ENCODE data around the gene SASH1.
A peak's percentile ranks its signal among the peaks of the same experiment; 100 is the strongest.

The SASH1 gene

DNA sequence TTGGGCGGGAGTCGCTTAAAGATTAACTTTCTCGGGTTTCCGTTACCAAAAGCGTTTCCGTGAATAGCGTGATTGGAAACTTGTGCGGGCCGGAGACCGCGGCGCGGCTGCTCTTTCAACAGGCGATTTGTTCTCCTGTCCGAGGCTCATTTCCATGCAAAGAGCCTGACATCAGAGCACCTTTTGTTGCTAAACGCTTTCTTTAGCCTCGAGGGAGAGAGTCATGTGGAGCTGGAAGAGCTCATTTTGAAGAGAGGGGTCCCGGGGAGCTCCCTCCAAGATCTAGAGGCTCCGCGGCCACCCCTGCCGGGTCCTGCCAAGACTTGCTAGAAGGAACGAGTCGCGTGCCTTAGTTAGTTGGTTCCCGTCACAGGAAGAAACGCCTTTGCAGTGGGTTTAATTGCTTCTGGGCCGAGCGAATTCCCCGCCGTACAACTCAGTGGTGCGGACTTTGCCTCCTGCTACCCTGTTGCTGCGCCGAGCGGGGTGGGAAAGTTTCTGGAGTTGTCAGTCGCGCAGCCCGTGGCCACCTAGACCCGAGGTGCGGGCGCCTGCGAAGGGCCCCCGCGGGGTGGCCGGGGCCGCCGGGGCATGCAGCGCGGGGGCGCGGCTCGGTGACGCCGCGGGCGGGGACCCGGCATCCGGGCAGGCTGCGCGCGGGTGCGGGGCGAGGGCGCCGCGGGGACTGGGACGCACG lies at the start of gene SASH1:
Gene SASH1, plus strand, starts transcription at position 489 of the 697 bp plus-strand sequence. CDS start 230 bp downstream, outside the sequence.
- H3K4me3 ChIP-seq (ENCODE audit: low read depth, low read length): peak within 1 kb of the TSS; percentile 35

DNA sequence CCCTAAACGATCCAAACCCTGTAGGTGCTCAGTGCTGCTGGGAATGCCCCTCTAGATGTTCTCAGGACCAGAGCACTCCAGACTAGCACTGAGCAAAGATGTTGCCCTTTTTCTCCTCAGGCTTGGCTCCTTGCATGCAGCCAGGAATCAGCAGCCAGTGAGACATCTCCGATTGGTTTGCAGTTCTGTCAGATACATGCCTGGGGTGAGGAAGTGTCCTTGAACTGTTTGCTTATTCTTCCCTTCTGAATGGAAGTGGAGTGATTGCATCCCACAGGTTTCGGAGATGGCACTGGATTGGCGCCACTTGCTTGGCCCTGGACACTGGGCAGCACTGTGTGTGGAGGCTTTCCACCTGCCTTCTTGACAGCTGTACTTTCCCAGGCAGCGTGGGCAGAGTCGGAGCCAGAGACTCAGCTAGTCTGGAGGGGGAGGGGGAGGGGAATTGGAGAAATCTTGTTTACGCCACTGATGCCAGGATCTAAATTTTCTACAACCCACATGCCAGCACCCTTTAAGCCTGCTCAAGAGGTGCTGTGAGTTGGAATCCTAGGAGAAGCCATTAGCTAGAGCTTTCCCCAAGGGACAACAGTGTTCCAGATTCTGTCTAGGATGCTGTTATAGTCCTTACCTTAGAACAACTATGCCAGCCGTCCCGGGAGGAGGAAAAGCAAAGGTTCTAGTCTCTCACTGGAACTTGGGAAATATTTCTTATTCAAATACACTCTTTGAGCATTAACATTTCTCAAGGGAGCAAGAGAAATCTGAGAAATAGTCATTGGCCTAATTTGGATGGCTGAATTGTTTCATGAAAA lies 49.2 kb upstream of the SASH1 start:
- H3K4me3 ChIP-seq (ENCODE audit: low read depth, low read length): no peak overlapping the region

GRCh38 chr6:148294059-148294458 lies 48.6 kb upstream of the SASH1 start:
- H3K4me3 ChIP-seq (ENCODE audit: low read depth, low read length): no peak overlapping the region

DNA sequence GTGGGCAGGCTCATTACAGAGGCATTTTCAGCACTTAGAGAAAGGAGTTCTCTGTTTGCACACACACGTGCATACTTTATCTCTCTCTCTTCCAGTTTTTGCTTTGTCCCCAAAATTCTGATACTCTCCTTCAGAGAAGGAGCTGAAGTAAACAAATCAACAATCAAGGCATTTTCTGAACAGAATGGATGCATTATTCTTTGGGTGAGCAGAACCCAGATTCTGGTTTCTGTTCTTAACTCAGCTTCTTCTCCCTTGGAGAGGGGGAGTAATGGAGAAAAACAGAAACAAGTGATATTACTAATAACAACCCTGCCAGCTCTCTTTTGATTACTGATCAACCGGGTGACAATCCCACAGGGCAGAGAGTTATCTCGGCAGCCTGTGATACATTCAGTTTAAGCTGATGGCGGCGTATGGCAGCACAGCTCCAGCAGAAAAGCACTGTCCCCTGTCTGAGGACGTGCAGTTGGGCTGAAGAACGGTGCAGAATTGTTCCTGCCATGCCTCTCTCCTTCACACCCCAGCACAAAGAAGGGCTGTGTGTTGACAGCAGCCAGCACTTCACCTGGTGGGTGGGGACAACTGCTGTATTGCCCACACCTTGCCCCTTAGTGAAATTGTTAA lies 47.3 kb upstream of the SASH1 start:
- H3K4me3 ChIP-seq (ENCODE audit: low read depth, low read length): no peak overlapping the region

DNA sequence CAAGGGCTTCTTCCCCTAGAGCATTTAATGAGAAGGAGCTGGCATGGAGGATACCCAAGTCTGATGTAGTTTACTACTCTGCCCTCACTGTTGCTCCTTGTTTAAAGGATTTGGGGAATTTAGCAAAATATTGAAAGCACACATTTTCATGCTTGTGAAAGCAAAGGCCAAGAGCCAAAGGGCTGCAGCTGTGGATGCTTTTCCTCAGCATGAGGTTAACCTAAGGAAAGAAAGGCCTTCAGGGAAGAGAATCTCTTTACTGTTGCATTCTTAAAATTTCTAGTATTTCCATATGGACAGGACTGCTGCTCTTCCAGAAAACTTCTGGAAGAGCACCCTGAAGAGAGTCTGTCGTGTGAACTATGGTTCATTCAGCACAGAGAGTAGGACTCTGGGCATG lies 45.9 kb upstream of the SASH1 start:
- no peak overlapping the region for H3K4me3 ChIP-seq (ENCODE audit: low read depth, low read length)

GRCh38 chr6:148298683-148299082 lies 44.0 kb upstream of the SASH1 start:
- H3K4me3 ChIP-seq (ENCODE audit: low read depth, low read length): no peak overlapping the region

DNA sequence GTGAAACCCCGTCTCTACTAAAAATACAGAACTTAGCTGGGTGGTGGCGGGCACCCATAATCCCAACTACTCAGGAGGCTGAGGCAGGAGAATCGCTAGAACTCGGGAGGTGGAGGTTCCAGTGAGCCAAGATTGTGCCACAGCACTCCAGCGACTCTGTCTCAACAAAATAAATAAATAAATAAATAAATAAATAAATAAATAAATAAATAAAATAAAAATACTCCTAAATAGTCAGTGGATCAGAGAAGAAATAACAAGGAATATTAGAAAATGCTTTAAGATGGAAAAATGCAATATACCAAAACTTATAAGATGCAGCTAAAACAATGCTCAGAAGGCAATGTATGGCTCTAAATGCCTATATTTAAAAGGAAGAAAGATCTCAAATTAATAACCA lies 39.0 kb upstream of the SASH1 start:
- no peak overlapping the region for H3K4me3 ChIP-seq (ENCODE audit: low read depth, low read length)

DNA sequence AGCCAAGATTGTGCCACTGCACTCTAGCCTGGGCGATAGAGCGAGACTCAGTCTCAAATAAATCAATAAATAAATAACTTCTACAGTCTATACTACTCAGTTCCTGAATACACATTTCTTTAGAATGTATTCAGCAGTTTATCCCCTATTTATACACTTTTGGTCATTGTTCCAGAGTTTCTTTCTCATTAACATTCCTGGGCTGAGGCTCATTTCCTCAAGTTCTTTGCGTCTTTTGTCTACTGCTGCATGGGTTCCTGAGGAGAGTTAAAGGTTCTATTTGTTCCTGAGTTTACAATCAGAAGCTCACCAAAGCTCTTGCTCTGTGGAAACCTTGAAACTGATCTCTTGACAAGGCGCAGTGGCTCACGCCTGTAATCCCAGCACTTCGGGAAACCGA lies 37.7 kb upstream of the SASH1 start:
- no peak overlapping the region for H3K4me3 ChIP-seq (ENCODE audit: low read depth, low read length)

- no peak overlapping the region for H3K4me3 ChIP-seq (ENCODE audit: low read depth, low read length)
These were observed 36.4 kb upstream of the SASH1 start for GRCh38 chr6:148306286-148306685.

- no peak overlapping the region for H3K4me3 ChIP-seq (ENCODE audit: low read depth, low read length)
These were observed 35.2 kb upstream of the SASH1 start for GRCh38 chr6:148307405-148307804.

- no peak overlapping the region for H3K4me3 ChIP-seq (ENCODE audit: low read depth, low read length)
These were observed 33.3 kb upstream of the SASH1 start for GRCh38 chr6:148309301-148309700.

- H3K4me3 ChIP-seq (ENCODE audit: low read depth, low read length): no peak overlapping the region
These were observed 30.5 kb upstream of the SASH1 start for GRCh38 chr6:148311966-148312669.

DNA sequence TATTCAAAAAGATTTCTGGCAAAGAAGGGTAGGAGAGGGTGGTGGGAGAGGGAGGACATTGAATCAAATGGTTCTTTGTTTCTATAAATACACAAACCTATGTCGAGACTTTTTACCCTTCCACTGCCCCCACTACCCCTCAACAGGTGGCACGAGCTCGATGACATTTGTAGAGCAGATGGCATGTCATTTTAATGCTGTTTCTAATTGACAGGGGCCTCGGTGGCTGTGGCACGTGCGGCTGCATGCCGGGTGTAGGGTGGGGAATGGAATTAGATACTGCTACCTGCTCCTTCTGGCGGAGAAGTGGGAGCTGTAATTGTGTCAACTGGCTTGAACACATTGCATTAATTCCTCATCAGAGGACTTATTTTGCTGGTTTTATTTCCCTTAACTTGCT lies 29.1 kb upstream of the SASH1 start:
- no peak overlapping the region for H3K4me3 ChIP-seq (ENCODE audit: low read depth, low read length)

DNA sequence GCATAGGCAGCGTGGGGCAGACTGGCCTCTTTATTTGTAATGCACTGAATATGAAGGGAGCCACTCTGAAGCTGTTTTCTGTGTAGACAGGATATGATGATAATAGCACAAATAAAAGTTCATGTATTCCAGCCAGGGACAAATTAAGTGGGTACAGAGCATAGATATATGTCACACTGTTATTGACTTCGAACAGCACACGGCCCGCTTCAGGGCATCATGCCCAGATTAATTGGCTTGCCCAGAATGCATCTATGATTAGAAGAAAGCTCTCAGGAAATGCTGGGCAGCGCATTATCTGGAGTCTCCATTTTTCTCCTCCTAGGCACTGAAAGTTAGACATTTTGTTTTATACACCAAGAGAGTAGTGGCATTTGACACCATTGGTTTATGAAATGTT lies 26.3 kb upstream of the SASH1 start:
- H3K4me3 ChIP-seq (ENCODE audit: low read depth, low read length): no peak overlapping the region

- no peak overlapping the region for H3K4me3 ChIP-seq (ENCODE audit: low read depth, low read length)
These were observed 25.6 kb upstream of the SASH1 start for GRCh38 chr6:148317051-148317450.

- no peak overlapping the region for H3K4me3 ChIP-seq (ENCODE audit: low read depth, low read length)
These were observed 24.9 kb upstream of the SASH1 start for GRCh38 chr6:148317739-148318138.

GRCh38 chr6:148322704-148323103 lies 19.9 kb upstream of the SASH1 start:
- no peak overlapping the region for H3K4me3 ChIP-seq (ENCODE audit: low read depth, low read length)

DNA sequence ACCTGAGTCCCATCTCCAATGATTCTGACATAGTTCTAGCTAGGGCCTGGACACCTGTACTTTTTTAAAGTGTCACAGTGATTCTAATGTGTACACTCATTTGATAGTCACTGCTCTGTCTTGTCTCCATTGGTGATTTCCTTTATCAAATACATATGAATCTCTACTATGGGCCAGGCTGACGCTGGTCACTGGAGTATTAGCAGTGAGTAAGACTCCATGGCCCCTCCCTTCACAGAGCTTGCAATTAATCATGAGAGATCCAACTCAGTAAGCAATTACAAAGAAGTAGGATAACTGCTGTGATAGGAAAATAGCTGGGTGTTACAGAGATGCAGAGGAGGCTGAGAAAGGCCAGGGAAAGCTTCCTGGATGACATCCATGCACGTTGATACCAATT lies 19.3 kb upstream of the SASH1 start:
- no peak overlapping the region for H3K4me3 ChIP-seq (ENCODE audit: low read depth, low read length)

- H3K4me3 ChIP-seq (ENCODE audit: low read depth, low read length): no peak overlapping the region
These were observed 18.2 kb upstream of the SASH1 start for GRCh38 chr6:148324297-148324985.

- no peak overlapping the region for H3K4me3 ChIP-seq (ENCODE audit: low read depth, low read length)
These were observed 17.1 kb upstream of the SASH1 start for GRCh38 chr6:148325316-148326068.

Measured in iPS-11a (cell line).